NCI-H146 (cell line): ENCODE results near the gene C19orf25.
A peak's percentile ranks its signal among the peaks of the same experiment; 100 is the strongest.

ENCODE experiments used
- DNase-seq: peaks from one replicate; lab custom pipeline; 2025; lab: John Stamatoyannopoulos, UW

The C19orf25 gene

DNA sequence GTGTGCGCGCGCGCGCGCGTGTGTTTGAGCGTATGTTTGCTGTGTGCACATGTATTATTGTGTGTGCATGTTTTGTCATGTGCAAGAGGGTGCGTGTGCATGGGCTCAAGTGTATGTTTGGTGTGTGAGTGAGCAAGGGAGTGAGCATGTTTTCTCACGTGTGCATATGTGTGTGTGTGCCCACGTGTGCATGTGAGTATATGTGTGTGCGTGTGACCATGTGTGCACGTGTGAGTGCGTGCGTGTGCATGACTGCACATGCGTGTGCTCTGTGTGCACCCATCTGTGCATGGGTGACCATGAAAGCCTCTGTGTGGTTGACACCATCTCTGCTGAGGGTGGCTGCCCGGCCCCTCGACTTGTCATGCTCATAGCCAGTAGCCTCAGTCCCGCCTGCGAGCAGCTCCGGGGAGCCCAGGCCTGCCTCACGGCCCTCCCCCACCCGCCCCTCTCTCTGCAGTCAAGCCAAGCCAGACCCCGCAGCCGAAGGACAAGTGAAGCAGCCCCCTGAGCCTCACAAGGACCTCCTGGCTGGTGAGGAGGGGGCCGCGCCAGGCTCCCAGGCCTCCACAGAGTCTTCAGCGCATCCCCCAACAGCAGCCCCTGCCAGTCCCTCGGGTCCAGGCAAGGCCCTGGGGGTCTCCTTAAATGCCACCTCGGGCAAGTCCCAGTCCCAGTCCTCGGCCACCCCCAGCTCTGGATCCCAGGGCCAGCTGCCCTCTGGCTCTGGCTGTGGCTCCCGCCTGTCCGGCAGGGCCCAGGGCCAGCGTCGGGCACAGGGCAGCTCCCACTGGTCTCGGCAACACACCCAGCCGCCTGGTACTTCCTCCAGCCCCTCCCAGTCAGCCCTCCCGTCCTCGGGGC is 17.9 kb upstream of the C19orf25 start:
- DNase-seq, result no peak

DNA sequence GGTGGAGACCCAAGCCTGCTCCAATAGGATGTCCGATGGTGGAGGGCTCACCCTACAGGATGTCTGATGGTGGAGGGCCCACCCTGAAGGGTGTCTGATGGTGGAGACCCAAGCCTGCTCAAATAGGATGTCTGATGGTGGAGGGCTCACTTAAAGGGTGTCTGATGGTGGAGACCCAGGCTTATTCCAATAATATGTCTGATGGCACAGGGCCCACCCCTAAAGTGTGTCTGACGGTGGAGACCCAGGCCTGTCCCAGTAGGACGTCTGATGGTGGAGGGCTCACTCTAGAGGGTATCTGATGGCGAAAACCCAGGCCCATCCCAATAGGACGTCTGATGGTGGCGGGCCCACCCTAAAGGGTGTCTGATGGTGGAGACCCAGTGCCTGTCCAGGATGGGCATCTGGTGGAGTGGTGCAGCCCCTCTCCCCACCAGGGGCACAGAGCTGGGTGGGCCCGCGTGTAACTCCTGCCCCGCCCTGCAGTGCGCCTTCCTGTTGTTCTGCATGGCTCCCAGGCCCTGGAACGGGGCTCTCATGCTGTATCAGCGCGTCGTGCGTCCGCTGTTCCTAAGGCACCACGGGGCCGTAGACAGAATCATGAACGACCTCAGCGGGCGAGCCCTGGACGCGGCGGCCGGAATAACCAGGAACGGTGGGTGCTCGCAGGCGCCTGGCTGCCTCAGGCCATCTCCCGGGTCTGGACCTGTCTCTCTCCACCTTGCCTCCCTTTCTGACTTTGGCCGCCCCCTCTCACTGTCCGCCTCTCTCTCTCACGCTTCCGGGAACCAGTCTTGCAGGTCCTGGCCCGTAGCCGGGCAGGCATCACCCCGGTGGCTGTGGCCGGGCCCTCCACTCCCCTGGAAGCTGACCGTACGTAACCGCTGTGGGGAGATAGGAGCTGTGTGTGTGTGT is 17.0 kb upstream of the C19orf25 start:
- DNase-seq, result no peak

- DNase-seq, result no peak
These were observed 16.2 kb upstream of the C19orf25 start for GRCh38 chr19:1495051-1495798.

- DNase-seq, result no peak
These were observed 15.2 kb upstream of the C19orf25 start for GRCh38 chr19:1494115-1494815.

DNA sequence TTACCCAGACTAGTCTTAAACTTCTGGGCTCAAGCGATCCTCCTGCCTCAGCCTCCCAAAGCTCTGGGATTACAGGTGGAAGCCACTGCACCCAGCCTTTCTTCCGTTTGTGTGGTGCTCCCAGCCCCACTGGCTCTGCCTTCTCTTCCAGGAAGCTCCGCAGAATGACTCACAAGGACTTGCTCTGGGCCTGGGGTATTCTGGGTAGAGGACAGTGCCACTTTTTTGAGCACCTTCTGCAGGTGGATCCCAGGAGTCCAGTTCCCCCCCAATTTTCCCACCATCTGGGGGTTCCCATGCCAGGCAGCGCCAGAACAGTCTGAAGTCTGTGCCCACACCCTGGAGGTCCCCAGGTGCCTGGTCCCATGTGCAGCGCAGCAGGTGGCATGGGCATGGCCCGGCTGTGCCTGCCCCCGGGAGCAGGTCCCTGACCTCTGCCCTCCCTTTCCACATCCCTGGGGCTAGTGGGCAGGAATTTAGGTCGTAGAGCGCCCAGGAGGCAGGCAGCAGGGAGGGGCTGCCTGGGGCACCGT is 13.5 kb upstream of the C19orf25 start:
- no peak for DNase-seq

DNA sequence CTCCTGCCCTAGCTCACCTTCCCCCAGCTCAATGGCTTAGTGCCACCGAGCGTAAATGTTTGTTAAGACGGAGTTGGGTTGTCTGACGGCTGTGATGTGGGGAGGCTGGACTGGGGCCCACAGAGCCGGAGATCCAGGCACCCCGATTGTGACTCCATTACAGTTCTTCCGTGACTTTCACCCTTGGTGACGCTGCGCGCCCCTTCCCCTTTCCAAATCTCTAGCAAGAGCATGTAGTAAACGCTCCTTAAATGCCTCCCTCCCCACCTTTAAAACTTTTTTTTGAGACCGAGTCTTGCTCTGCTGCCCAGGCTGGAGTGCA is 12.8 kb upstream of the C19orf25 start:
- DNase-seq, result no peak

DNA sequence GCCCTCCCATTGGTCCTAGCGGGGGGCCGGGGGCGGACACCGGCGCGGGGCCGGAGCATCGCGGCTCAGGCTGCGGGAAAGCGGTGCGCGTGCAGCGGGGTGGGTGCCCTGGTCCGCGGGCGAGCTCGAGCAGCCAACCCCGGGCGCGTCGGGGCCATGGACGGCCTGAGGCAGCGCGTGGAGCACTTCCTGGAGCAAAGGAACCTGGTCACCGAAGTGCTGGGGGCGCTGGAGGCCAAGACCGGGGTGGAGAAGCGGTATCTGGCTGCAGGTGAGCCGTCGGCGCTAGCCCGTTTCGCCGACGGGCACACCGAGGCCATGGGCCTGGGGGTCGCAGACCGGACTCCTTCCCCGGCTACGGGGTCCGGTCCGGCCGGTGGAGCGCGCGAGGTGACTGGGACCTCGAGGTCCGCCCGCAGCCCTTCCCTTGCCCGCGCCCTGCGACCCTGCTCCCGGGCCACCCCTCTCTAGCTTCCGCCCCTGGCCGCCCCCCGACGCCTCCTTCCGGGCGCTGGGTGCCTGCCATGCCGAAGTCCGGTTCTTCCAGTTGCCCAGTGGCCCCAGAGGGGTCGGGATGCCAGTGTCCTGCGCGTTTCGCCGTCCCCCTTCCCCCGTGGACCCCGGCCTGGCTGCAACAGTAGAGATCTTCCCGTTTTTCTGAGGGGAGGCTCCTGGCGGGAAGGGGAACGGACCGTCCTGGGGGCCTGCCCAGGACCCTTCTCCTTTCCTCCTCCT is 12.3 kb upstream of the C19orf25 start, which contains the start of gene REEP6:
Gene REEP6, plus strand, starts transcription at position 68 of the 735 bp plus-strand sequence. Its CDS starts 89 bp downstream, at position 157.
- DNase-seq, result no peak

DNA sequence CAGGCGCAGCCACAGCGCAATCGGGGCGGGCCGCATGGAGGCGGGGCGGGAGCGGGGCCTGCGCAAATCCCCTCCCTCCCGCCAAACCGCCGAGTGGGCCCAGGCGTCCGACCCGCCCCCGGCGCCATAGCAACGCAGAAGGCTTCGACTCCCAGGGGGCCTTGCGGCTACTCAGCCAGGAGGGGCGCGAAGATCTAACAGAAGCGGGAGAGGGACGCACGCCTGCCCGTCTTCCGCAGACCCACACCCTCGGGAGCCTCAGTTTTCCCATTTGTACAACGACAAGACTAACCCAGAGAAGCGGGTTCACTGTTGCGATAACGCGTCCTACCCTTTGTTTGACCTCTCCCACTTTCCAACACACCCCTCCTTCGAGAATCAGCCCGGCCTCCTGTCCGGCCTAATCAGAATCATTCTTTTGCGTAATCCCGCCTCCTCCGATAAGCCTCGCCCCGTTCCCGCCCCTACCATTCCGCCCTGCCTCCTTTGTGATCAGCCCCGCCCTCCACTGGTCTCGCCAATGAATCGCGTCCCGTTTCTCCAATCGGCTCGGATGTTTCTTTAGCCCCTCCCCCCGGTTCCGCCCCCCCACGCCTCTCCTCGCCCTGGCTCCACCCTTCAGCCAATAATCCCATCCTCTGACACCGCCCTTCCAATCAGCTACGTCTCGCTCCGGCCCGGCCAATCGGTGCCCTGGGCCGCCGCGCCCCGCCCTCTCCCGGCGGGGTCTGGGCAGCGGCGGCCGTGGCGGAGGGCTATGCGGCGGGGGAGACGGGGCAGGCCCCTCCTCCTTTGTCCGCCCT is 11.5 kb upstream of the C19orf25 start, which contains the start of gene PCSK4:
Gene PCSK4, minus strand, starts transcription at position 40 of the 803 bp plus-strand sequence. Its CDS starts 4 bp downstream, at position 36.
- DNase-seq, result peak; percentile 96

DNA sequence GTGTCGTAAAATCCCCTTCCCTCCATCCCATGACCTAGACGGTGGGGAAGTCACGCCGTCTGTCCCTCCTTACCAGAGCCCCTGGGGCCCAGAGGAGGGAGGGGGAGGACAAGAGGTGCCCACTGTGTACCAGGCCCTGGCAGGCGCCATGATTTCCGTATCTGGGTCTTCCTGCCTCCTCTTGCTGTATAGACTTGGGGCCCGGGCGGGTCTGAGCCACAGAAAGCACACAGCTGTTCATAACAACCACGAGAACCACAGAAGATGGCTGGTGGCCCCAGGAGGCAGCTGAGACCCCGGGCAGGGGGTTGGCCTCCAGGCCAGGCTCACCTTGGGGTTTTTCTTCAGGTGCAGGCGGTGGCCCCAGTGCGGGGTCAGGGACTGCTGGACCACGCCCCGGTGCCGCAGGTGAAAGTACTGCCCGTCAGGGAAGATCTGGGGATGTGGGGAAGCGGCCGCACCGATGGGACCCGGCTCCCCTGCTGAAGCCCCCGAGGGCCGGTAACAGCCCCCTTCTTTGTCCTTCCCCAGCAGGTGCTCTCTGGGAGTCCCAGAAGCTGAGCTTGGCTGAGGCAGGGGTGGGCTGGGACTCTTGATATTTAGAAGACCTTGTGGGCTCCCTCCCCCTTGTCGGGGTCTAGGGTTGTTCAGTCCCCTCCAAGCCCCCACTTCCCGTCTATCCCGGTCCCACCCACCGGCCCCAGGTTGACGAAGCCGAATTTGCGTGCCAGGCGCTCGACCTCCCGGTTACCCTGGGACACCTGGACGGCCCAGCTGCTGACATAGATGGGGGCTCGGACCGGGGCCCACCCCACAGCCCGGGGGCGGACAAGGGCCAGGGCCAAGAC is 10.7 kb upstream of the C19orf25 start:
- DNase-seq, result no peak

DNA sequence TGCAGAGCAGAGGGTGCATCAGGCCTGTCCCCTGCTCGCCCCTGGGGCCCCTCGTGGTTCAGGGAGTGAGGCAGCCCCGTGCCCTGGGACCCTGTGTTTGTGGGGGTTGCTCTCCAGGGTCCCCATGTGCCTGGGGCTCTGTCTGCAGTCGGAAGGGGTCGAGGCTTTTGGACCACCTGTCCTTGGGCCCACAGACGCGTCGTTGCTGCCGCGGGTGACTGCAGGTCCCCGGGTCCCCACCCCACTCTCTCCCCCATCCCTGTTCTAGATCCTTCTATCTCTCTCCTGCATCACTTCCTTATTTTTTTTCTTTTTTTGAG is 9.2 kb upstream of the C19orf25 start:
- DNase-seq, result no peak

DNA sequence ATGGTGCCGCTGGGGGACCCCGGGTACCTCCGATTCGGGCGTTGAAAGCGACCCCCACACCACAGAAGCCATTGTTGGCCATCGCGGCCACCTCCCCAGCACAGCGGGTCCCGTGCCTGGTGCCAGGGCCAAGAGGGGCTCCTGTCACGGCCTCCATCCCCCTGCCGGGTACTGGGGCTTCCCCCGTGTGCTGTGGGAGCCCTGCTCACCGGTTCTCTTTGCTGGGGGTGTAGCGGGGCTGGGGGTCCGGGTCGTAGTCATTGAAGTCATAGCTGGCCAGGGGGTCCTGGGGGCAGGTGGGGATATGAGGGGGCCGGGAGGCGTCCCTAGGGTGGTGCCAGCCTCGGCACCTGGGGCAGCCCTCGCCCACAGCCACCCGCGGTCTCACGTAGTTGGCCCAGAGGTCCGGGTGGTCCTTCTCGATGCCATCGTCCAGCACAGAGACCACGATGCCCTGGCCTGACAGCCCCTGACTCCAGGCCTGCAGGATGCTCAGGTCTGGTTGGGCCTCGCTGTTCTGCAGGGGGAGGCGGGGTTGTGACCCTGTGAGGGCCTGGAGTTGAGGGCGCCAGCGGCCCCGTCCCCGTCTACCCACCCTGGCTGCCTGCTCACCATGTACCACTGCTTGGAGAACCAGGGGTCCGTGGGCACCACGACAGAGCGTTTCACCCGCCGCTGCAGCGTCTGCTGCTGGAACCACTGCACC is 8.7 kb upstream of the C19orf25 start:
- DNase-seq, result no peak

GRCh38 chr19:1486720-1487575 is 7.9 kb upstream of the C19orf25 start:
- DNase-seq, result no peak

- DNase-seq, result no peak
These were observed 5.0 kb upstream of the C19orf25 start for GRCh38 chr19:1483979-1484428.

GRCh38 chr19:1483131-1483978 is 4.3 kb upstream of the C19orf25 start:
- no peak for DNase-seq

- no peak for DNase-seq
These were observed 3.5 kb upstream of the C19orf25 start for GRCh38 chr19:1482361-1483130.
